Liver (tissue), 9 donors: ENCODE results near the gene KRTAP4-2. TPM values are rescaled to one million over a fixed set of nuclear protein-coding genes. Genes with fewer than 3 reads are reported as not detected.
"Not testable (repeated sequence)": the region's sequence is repeated elsewhere in the genome, so short reads cannot be mapped to it uniquely, and the experiment has no call there.

ENCODE experiments used
- DNase-seq: peaks from one replicate; pipeline ENCODE4 v3.0.0-alpha.2; 2017; ENCODE audit warnings: low spot score
- H3K27ac ChIP-seq, 2 donors: one replicate each; pipeline ENCODE4 v1.7.0; 2013; ENCODE audit warnings: inconsistent platforms in 2 of 2, low read length in 2 of 2, control low read depth in 1 of 2, low read depth in 1 of 2, mild to moderate bottlenecking in 1 of 2
- H3K27me3 ChIP-seq, 4 donors: one replicate each; pipeline versions ENCODE4 v1.6.1 to v1.7.0; 2013; ENCODE audit warnings: low read length in 3 of 4, inconsistent platforms in 1 of 4, mild to moderate bottlenecking in 1 of 4, moderate library complexity in 1 of 4; ENCODE audit not compliant: control insufficient read depth in 4 of 4, insufficient read depth in 4 of 4
- H3K36me3 ChIP-seq, 4 donors: one replicate each; pipeline versions ENCODE4 v1.6.1 to v1.7.0; 2013; ENCODE audit warnings: low read length in 3 of 4, mild to moderate bottlenecking in 3 of 4, low read depth in 1 of 4, moderate library complexity in 1 of 4; ENCODE audit not compliant: control insufficient read depth in 4 of 4, insufficient read depth in 3 of 4
- H3K4me1 ChIP-seq, 4 donors: one replicate each; pipeline versions ENCODE4 v1.6.1 to v1.7.0; 2013; ENCODE audit warnings: low read length in 3 of 4, mild to moderate bottlenecking in 3 of 4, moderate library complexity in 1 of 4; ENCODE audit not compliant: control insufficient read depth in 4 of 4, insufficient read depth in 4 of 4
- H3K4me3 ChIP-seq, 3 donors: one replicate each; pipeline versions ENCODE4 v1.6.1 to v1.7.0; 2013; ENCODE audit warnings: low read length in 3 of 3, control low read depth in 1 of 3, low read depth in 1 of 3, mild to moderate bottlenecking in 1 of 3
- H3K9ac ChIP-seq, 2 donors: one replicate each; pipeline ENCODE4 v1.7.0; 2013; ENCODE audit warnings: low read length in 2 of 2, mild to moderate bottlenecking in 2 of 2, moderate library complexity in 2 of 2, control low read depth in 1 of 2, low read depth in 1 of 2
- H3K9me3 ChIP-seq, 4 donors: one replicate each; pipeline versions ENCODE4 v1.6.1 to v1.7.0; 2013; ENCODE audit warnings: low read length in 3 of 4; ENCODE audit not compliant: control insufficient read depth in 4 of 4
- ATF3 ChIP-seq: IDR thresholded peaks from 2 replicates; pipeline ENCODE4 v1.6.1; 2016; ENCODE audit warnings: antibody characterized with exemption
- EGR1 ChIP-seq, 2 donors: IDR thresholded peaks; 2 replicates each; pipeline ENCODE4 v1.6.1; 2016 to 2018; ENCODE audit warnings: antibody characterized with exemption in 2 of 2, low read depth in 2 of 2
- FOXA1 ChIP-seq: IDR thresholded peaks from 2 replicates; pipeline ENCODE4 v1.6.1; 2016; ENCODE audit warnings: antibody characterized with exemption
- FOXA2 ChIP-seq: IDR thresholded peaks from 2 replicates; pipeline ENCODE4 v1.6.1; 2016; ENCODE audit warnings: antibody characterized with exemption
- GABPA ChIP-seq, 2 donors: IDR thresholded peaks in 1 of 2; conservative IDR thresholded peaks in 1 of 2; 2 replicates each; pipeline ENCODE4 v1.6.1; 2016; ENCODE audit warnings: antibody characterized with exemption in 2 of 2, mild to moderate bottlenecking in 1 of 2, moderate library complexity in 1 of 2
- HNF4A ChIP-seq, 2 donors: conservative IDR thresholded peaks; 2 replicates each; pipeline ENCODE4 v1.6.1; 2016; ENCODE audit warnings: antibody characterized with exemption in 2 of 2, mild to moderate bottlenecking in 2 of 2
- HNF4G ChIP-seq: IDR thresholded peaks from 2 replicates; pipeline ENCODE4 v1.6.1; 2016; ENCODE audit warnings: antibody characterized with exemption
- JUND ChIP-seq, 2 donors: IDR thresholded peaks; 2 replicates each; pipeline ENCODE4 v1.6.1; 2016; ENCODE audit warnings: antibody characterized with exemption in 2 of 2
- MAX ChIP-seq: IDR thresholded peaks from 2 replicates; pipeline ENCODE4 v1.6.1; 2016; ENCODE audit warnings: antibody characterized with exemption
- NR2F2 ChIP-seq: IDR thresholded peaks from 2 replicates; pipeline ENCODE4 v1.6.1; 2016; ENCODE audit warnings: antibody characterized with exemption
- RAD21 ChIP-seq, 2 donors: IDR thresholded peaks; 2 replicates each; pipeline ENCODE4 v1.6.1; 2016; ENCODE audit warnings: antibody characterized with exemption in 2 of 2, mild to moderate bottlenecking in 2 of 2
- RXRA ChIP-seq, 2 donors: IDR thresholded peaks; 2 replicates each; pipeline ENCODE4 v1.6.1; 2017 to 2018; ENCODE audit warnings: antibody characterized with exemption in 2 of 2, mild to moderate bottlenecking in 1 of 2
- SP1 ChIP-seq: IDR thresholded peaks from 2 replicates; pipeline ENCODE4 v1.6.1; 2018; ENCODE audit warnings: antibody characterized with exemption, mild to moderate bottlenecking
- TAF1 ChIP-seq: conservative IDR thresholded peaks from 2 replicates; pipeline ENCODE4 v1.6.1; 2016; ENCODE audit warnings: antibody characterized with exemption, mild to moderate bottlenecking
- YY1 ChIP-seq: IDR thresholded peaks from 2 replicates; pipeline ENCODE4 v1.6.1; 2016; ENCODE audit warnings: antibody characterized with exemption, mild to moderate bottlenecking
- WGBS: extraction: QIAGEN DNeasy Blood & Tissue Kit; methylation state at CpG from one replicate; pipeline ENCODE4 v1.1.7; 2013; 5-methylcytosine and 5-hydroxymethylcytosine counted together
- polyA plus RNA-seq, 2 donors: library from polyadenylated mRNA; stranded (reverse) in 1 of 2; unstranded in 1 of 2; fragments of 200-250 nt in 1 of 2; fragments of >200 nt in 1 of 2; fragmentation: Nextera tagmentation in 1 of 2; extraction: Ambion mirVana in 1 of 2; gene quantifications; one replicate each; pipeline versions ENCODE4 v1.2.1 to v1.2.3, GENCODE V29; 2013 to 2015
- total RNA-seq, 2 donors: library from RNA; depleted of rRNA; stranded (reverse); fragments of >200 nt; gene quantifications; one replicate each; pipeline ENCODE4 v1.2.3, GENCODE V29; 2014
- TF ChIP-seq, protein P1 (sequence below): fragments of 150-350 bp; IDR thresholded peaks from 2 replicates; pipeline ENCODE4 v1.5.1; 2017; ENCODE audit warnings: improper control_type of control experiment, low read depth, low read length; ENCODE audit not compliant: missing input control
- TF ChIP-seq, protein P2 (sequence below): IDR thresholded peaks from 2 replicates; pipeline ENCODE4 v1.6.1; 2016; ENCODE audit warnings: antibody characterized with exemption, mild to moderate bottlenecking
- TF ChIP-seq, protein P3 (sequence below): IDR thresholded peaks from 2 replicates; pipeline ENCODE4 v1.6.1; 2016; ENCODE audit warnings: antibody characterized with exemption
- donor health status: healthy.
- donor health status: healthy.
- donor health status: healthy.
- donor health status: healthy.
- donor health status: healthy.

The KRTAP4-2 gene
- total RNA-seq = not detected
- polyA plus RNA-seq = not detected

DNA sequence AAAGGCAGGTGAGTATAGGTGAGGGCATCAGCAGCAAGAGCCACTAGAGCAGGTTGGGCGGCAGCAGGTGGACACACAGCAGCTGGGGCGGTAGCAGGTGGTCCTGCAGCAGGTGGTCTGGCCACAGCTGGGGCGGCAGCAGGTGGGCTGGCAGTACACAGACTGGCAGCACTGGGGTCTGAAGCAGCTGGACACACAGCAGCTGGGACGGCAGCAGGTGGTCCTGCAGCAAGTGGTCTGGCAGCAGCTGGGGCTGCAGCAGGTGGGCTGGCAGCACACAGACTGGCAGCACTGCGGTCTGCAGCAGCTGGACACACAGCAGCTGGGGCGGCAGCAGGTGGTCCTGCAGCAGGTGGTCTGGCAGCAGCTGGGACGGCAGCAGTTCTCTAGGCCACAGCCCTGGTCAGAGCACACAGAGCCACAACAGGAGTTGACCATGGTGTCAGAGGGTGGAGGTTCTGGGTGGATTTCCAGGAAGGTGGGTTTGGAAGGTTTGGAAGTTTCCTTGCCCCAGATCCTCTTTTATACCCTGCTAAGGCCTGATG lies at the start of gene KRTAP4-2:
TSS of gene KRTAP4-2 (minus strand) at position 495 of the 545 bp plus-strand sequence. CDS start at position 438, 57 bp downstream.
- Histone ChIP-seq H3K27ac (no peak within 1 kb of the TSS), H3K36me3 (no peaks in the 10 kb centered on the region), H3K4me1 (no peaks in the 10 kb centered on the region), H3K9ac (no peak within 1 kb of the TSS), H3K9me3 (no peaks in the 10 kb centered on the region), H3K4me3 (no peak within 1 kb of the TSS), H3K27me3 (peaks cover 0 to 3% (median 0%) of the 10 kb centered on the region in 4 donors)
- TF ChIP-seq RAD21 (IDR thresholded peaks at IDR 0.05) (no peak), FOXA1 (no peak), FOXA2 (no peak), RXRA (IDR thresholded peaks at IDR 0.05) (no peak), HNF4G (no peak), HNF4A (conservative IDR thresholded peaks at IDR 0.05) (no peak), YY1 (no peak), GABPA (IDR thresholded peaks at IDR 0.05 in 1 of 2, conservative IDR thresholded peaks at IDR 0.05 in 1 of 2) (no peak), EGR1 (IDR thresholded peaks at IDR 0.05; ENCODE audit: low read depth in 2 of 2) (no peak), NR2F2 (no peak), JUND (IDR thresholded peaks at IDR 0.05) (no peak), SP1 (no peak), ATF3 (no peak), MAX (no peak), TAF1 (no peak)
- TF ChIP-seq, protein P1, sequence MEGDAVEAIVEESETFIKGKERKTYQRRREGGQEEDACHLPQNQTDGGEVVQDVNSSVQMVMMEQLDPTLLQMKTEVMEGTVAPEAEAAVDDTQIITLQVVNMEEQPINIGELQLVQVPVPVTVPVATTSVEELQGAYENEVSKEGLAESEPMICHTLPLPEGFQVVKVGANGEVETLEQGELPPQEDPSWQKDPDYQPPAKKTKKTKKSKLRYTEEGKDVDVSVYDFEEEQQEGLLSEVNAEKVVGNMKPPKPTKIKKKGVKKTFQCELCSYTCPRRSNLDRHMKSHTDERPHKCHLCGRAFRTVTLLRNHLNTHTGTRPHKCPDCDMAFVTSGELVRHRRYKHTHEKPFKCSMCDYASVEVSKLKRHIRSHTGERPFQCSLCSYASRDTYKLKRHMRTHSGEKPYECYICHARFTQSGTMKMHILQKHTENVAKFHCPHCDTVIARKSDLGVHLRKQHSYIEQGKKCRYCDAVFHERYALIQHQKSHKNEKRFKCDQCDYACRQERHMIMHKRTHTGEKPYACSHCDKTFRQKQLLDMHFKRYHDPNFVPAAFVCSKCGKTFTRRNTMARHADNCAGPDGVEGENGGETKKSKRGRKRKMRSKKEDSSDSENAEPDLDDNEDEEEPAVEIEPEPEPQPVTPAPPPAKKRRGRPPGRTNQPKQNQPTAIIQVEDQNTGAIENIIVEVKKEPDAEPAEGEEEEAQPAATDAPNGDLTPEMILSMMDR = no peak
- TF ChIP-seq, protein P2, sequence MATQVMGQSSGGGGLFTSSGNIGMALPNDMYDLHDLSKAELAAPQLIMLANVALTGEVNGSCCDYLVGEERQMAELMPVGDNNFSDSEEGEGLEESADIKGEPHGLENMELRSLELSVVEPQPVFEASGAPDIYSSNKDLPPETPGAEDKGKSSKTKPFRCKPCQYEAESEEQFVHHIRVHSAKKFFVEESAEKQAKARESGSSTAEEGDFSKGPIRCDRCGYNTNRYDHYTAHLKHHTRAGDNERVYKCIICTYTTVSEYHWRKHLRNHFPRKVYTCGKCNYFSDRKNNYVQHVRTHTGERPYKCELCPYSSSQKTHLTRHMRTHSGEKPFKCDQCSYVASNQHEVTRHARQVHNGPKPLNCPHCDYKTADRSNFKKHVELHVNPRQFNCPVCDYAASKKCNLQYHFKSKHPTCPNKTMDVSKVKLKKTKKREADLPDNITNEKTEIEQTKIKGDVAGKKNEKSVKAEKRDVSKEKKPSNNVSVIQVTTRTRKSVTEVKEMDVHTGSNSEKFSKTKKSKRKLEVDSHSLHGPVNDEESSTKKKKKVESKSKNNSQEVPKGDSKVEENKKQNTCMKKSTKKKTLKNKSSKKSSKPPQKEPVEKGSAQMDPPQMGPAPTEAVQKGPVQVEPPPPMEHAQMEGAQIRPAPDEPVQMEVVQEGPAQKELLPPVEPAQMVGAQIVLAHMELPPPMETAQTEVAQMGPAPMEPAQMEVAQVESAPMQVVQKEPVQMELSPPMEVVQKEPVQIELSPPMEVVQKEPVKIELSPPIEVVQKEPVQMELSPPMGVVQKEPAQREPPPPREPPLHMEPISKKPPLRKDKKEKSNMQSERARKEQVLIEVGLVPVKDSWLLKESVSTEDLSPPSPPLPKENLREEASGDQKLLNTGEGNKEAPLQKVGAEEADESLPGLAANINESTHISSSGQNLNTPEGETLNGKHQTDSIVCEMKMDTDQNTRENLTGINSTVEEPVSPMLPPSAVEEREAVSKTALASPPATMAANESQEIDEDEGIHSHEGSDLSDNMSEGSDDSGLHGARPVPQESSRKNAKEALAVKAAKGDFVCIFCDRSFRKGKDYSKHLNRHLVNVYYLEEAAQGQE = no peak
- TF ChIP-seq, protein P3, sequence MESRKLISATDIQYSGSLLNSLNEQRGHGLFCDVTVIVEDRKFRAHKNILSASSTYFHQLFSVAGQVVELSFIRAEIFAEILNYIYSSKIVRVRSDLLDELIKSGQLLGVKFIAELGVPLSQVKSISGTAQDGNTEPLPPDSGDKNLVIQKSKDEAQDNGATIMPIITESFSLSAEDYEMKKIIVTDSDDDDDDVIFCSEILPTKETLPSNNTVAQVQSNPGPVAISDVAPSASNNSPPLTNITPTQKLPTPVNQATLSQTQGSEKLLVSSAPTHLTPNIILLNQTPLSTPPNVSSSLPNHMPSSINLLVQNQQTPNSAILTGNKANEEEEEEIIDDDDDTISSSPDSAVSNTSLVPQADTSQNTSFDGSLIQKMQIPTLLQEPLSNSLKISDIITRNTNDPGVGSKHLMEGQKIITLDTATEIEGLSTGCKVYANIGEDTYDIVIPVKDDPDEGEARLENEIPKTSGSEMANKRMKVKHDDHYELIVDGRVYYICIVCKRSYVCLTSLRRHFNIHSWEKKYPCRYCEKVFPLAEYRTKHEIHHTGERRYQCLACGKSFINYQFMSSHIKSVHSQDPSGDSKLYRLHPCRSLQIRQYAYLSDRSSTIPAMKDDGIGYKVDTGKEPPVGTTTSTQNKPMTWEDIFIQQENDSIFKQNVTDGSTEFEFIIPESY = no peak
- no peak for DNase-seq
- 93% methylated on average over 7 of the region's 7 CpGs for WGBS

DNA sequence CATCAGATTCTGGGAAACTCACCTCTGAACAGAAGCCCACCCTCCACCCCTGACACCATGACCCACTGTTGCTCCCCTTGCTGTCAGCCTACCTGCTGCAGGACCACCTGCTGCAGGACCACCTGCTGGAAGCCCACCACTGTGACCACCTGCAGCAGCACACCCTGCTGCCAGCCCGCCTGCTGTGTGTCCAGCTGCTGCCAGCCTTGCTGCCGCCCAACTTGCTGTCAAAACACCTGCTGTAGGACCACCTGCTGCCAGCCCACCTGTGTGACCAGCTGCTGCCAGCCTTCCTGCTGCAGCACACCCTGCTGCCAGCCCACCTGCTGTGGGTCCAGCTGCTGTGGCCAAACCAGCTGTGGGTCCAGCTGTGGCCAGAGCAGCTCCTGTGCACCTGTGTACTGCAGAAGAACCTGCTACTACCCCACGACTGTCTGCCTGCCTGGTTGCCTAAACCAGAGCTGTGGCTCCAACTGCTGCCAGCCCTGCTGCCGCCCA lies 48.6 kb upstream of the KRTAP4-2 start, which contains the start of gene KRTAP9-2:
TSS of gene KRTAP9-2 (plus strand) at position 51 of the 498 bp plus-strand sequence. CDS start at position 58, 7 bp downstream.
- WGBS = 54% methylated on average over 2 of the region's 4 CpGs
- H3K9me3 ChIP-seq, H3K4me3 ChIP-seq, H3K4me1 ChIP-seq, DNase-seq, H3K27me3 ChIP-seq, H3K36me3 ChIP-seq, H3K9ac ChIP-seq, H3K27ac ChIP-seq: not testable (repeated sequence)
